ENCODE data around the gene TBC1D21. TPM values are rescaled to one million over a fixed set of nuclear protein-coding genes. Genes with fewer than 3 reads are reported as not detected.
A peak's percentile ranks its signal among the peaks of the same experiment; 100 is the strongest.

Gene TBC1D21
- total and polyA plus RNA-seq, 2 of the 8 experiments (the other 6 are each of a cell fraction or from before 2014, with no cell fraction given): not detected

DNA sequence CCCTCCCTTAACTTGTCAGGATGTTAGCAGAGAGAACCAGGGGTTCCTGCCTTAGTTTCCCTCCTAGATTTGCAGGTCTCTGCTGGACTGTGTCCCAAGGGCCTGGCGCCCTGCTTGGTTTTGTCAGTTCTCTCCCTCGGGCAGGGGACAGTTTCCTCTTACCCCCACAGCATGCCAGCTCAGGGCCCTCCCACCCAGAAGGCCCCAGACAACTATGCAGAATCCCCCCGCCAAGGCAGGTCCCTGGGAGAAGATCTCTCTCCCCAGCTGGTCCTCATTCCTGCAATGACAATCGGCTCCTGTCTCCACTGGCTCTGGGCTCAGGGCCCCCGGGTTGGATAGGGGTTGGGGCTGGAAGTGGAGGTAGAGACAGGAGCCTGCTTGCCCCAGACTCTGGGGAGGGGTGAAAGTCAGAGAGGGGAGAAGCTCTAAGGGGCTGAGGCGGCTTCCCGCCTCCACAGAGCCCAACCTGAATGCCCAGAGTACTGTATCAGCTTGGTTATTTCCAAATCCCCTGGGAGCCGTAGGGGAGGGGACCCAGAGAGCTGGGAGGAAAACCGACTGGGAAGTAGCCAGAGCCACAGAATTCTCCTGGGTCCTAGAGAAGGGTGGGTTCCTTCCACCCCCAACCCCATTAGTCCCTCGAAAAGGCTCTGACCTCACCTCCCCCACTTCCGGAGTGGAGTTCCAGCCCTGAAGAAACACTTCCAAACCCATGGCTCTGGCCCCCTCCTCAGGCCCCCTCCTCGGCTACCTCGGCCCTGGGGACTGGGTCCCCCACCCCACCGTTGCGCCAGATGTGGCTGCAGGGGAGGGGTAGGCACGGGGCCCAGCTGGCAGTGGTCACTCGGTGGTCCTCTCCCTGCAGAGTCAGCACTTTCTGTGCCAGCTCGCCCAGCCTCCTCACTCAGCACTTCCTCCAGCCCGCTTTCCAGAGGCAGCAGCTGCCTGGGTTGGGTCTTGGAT is 49.1 kb downstream of the TBC1D21 start:
- CTCF ChIA-PET (ENCODE audit: partially characterized antibody): interaction anchor here (0.9 to 4.8 kb wide), 17 partner anchors 9 to 245 kb away, joined by 3 to 25 read pairs (median 7); partner anchors contain the start of gene TBC1D21
- peak; percentile 79 for TF ChIP-seq SP1 (IDR thresholded peaks at IDR 0.05; ENCODE audit: low read depth, low read length)
- TF ChIP-seq RBBP5 (IDR thresholded peaks at IDR 0.05; ENCODE audit: borderline replicate concordance, low read depth, low read length): no peak; the same call in 1 of the 2 replicates
- no peak for TF ChIP-seq POLR2A (IDR thresholded peaks at IDR 0.05; ENCODE audit: control extremely low read depth in 1 of 2, low read depth in 2 of 2, low read length in 2 of 2)
- TF ChIP-seq SIN3A (conservative IDR thresholded peaks at IDR 0.05 in 1 of 2, IDR thresholded peaks at IDR 0.05 in 1 of 2; ENCODE audit: low read depth in 1 of 2, low read length in 2 of 2): no peak; a peak in 1 of 4 replicates
- TF ChIP-seq NANOG (IDR thresholded peaks at IDR 0.05; ENCODE audit: insufficient read depth, low read depth, low read length, poor library complexity, severe bottlenecking): no peak
- no peak for TF ChIP-seq PHF8 (conservative IDR thresholded peaks at IDR 0.05; ENCODE audit: low read depth, low read length)
- no peak for TF ChIP-seq TEAD4 (IDR thresholded peaks at IDR 0.05; ENCODE audit: low read depth, low read length)
- TF ChIP-seq GABPA (IDR thresholded peaks at IDR 0.05; ENCODE audit: borderline replicate concordance, insufficient read depth, low read length): no peak
- peak; percentile 94 for TF ChIP-seq FOSL1 (IDR thresholded peaks at IDR 0.05; ENCODE audit: insufficient read depth, low read depth, low read length)
- no peak for TF ChIP-seq SIX5 (IDR thresholded peaks at IDR 0.05; ENCODE audit: low read depth, low read length)

More for the DNA sequence above, 49.1 kb downstream of the TBC1D21 start:
- Histone ChIP-seq H4K8ac (ENCODE audit: extremely low read depth, insufficient read depth, low read length) (peak overlapping the region; percentile 88), H3K14ac (ENCODE audit: insufficient read length) (no peak overlapping the region), H3K4me3 (ENCODE audit: extremely low read depth in 1 of 4, insufficient read depth in 2 of 4, low read depth in 3 of 4, low read length in 4 of 4) (peak overlapping the region in 1 of 4 experiments; percentile 47; a peak in 3 of 8 replicates), H2BK120ac (replicated peaks; ENCODE audit: low read depth, low read length) (peak overlapping the region; percentile 75), H3K4me1 (replicated peaks in 1 of 4; ENCODE audit: control insufficient read depth in 3 of 4, insufficient read depth in 4 of 4, low read length in 3 of 4) (peaks cover 0 to 51% (median 33%) of the 10 kb centered on the region in 4 experiments; a peak in 6 of 7 replicates), H4K91ac (replicated peaks; ENCODE audit: insufficient read length, low read length) (peak overlapping the region; percentile 58), H3K23ac (ENCODE audit: insufficient read length) (no peak overlapping the region), H3K27me3 (replicated peaks in 1 of 4; ENCODE audit: control insufficient read depth in 3 of 4, extremely low read depth in 1 of 4, insufficient read depth in 3 of 4, low read length in 3 of 4) (peaks cover 0 to 6% (median 2%) of the 10 kb centered on the region in 4 experiments; a peak in 3 of 7 replicates), H3K79me2 (ENCODE audit: control insufficient read depth in 1 of 2, insufficient read depth in 2 of 2, low read length in 2 of 2) (no peaks in the 10 kb centered on the region), H3K4ac (replicated peaks; ENCODE audit: insufficient read length, low read depth, low read length) (peak overlapping the region; percentile 46), H3K79me1 (ENCODE audit: low read depth, low read length) (peaks cover 2% of the 10 kb centered on the region; the same call in 1 of the 2 replicates), H2BK12ac (ENCODE audit: low read depth, low read length) (peak overlapping the region; percentile 68; the same call in 1 of the 2 replicates), H3K18ac (ENCODE audit: extremely low read depth, low read length) (peak overlapping the region; percentile 83), H3K9me3 (ENCODE audit: insufficient read depth in 2 of 2, low read depth in 1 of 2, low read length in 1 of 2) (no peaks in the 10 kb centered on the region), H4K5ac (ENCODE audit: insufficient read length, low read depth, low read length) (peak overlapping the region; percentile 52), H3K23me2 (ENCODE audit: low read depth, low read length) (peaks cover 10% of the 10 kb centered on the region), H2AFZ (ENCODE audit: low read length) (peak overlapping the region; percentile 59; the same call in 1 of the 2 replicates), H2AK5ac (ENCODE audit: low read depth, low read length) (no peak overlapping the region; the same call in 1 of the 2 replicates), H2BK15ac (ENCODE audit: low read length) (peak overlapping the region; percentile 81; the same call in 1 of the 2 replicates), H2BK20ac (ENCODE audit: low read length) (peak overlapping the region; percentile 80), H3K9ac (replicated peaks in 1 of 4; ENCODE audit: extremely low read depth in 1 of 4, low read depth in 3 of 4, low read length in 3 of 4) (no peak overlapping the region), H3K4me2 (ENCODE audit: insufficient read depth in 1 of 2, low read depth in 2 of 2, low read length in 2 of 2) (peak overlapping the region; percentile 59 to 87), H3K36me3 (ENCODE audit: control insufficient read depth in 2 of 4, insufficient read depth in 4 of 4, low read length in 3 of 4) (peaks cover 0 to 11% (median 0%) of the 10 kb centered on the region in 4 experiments; a peak in 1 of 8 replicates), H3K56ac (replicated peaks; ENCODE audit: insufficient read length, low read depth, low read length) (no peak overlapping the region), H2BK5ac (ENCODE audit: low read depth, low read length) (peak overlapping the region; percentile 77; the same call in 1 of the 2 replicates), H4K20me1 (replicated peaks in 1 of 2; ENCODE audit: control insufficient read depth in 1 of 2, insufficient read depth in 2 of 2, low read length in 2 of 2) (no peaks in the 10 kb centered on the region), H3K27ac (ENCODE audit: low read depth, low read length) (no peak overlapping the region; the same call in 1 of the 2 replicates)
- POLR2A ChIA-PET (ENCODE audit: partially characterized antibody): interaction anchor here (0.6 to 1.4 kb wide), 6 partner anchors 27 to 280 kb away, joined by 3 to 4 read pairs (median 3); partner anchors contain the start of genes INSYN1 and STRA6
- FAIRE-seq: peak; percentile 45
- WGBS, 2 experiments (ENCODE audit: extremely low coverage in 1 of 2, insufficient coverage in 1 of 2, insufficient read length in 1 of 2, insufficient replicate concordance in 2 of 2, low coverage in 1 of 2, low lambda C conversion rate in 2 of 2, missing lambda C conversion rate in 1 of 2): 30% methylated on average over 18 of the region's 19 CpGs; no CpG with 5 or more reads in 1 of the 2 experiments
- DNase-seq (ENCODE audit: low read depth in 1 of 2, low spot score in 2 of 2): peak in 1 of 2 experiments; percentile 74

Data from H1 (cell line).